BJ (cell line): ENCODE results near the gene BLCAP. TPM values are rescaled to one million over a fixed set of nuclear protein-coding genes. Genes with fewer than 3 reads are reported as not detected.

ENCODE experiments used
- CTCF ChIA-PET: fragments of 350-600 bp; formaldehyde crosslinking; extraction: SDS; loops from one replicate; lab custom pipeline; 2021; ENCODE audit warnings: antibody characterized with exemption, inconsistent platforms; lab: Yijun Ruan, JAX
- POLR2A ChIA-PET: fragments of 300-600 bp; sonication (Branson Sonifier 250); formaldehyde crosslinking; extraction: SDS; loops from one replicate; lab custom pipeline; 2021; ENCODE audit warnings: antibody characterized with exemption; lab: Charles Lee
- DNase-seq: peaks from one replicate; pipeline ENCODE4 v3.0.0-alpha.2; 2011; ENCODE audit warnings: low read depth
- H3K27me3 ChIP-seq: 2 replicates; pipeline ENCODE4 v1.6.0; 2011; ENCODE audit warnings: low read length; ENCODE audit not compliant: control insufficient read depth, insufficient read depth
- H3K36me3 ChIP-seq: 2 replicates; pipeline ENCODE4 v1.5.1; 2011; ENCODE audit warnings: low read length; ENCODE audit not compliant: control insufficient read depth, insufficient read depth
- H3K4me3 ChIP-seq: 2 replicates; pipeline ENCODE4 v1.5.1; 2011; ENCODE audit warnings: low read depth, mild to moderate bottlenecking, control low read depth, low read length
- polyA plus RNA-seq: library from polyadenylated mRNA; depleted of rRNA; stranded (reverse); fragments of >200 nt; gene quantifications from 2 replicates; pipeline ENCODE4 v1.2.3, GENCODE V29; 2011
- TF ChIP-seq, protein P1 (sequence below): IDR thresholded peaks from 2 replicates; pipeline ENCODE4 v1.5.1; 2011; ENCODE audit warnings: low read depth, mild to moderate bottlenecking, control low read depth, inconsistent platforms, low read length, moderate library complexity; ENCODE audit not compliant: insufficient read depth

The BLCAP gene
- polyA plus RNA-seq, 1 experiment = 98.7 TPM

DNA sequence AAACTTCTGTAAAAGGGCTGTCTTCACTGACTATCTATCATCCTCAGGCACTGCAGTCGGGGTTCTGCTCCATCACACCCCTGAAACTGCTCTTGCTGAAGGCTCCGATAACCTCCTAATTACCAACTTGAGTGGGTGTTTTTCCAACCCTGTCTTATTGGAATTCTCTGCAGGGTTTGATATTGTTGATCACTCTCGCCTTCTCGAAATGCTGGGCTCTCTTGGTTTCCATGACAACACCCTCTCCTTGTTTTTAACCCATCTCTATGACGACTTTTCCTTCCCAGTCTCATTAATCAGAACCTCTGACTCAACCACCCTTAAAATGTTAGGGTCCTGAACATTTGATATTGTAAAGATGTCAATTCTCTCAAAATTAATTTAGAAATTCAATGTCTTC lies 46.1 kb downstream of the BLCAP start:
- TF ChIP-seq, protein P1, sequence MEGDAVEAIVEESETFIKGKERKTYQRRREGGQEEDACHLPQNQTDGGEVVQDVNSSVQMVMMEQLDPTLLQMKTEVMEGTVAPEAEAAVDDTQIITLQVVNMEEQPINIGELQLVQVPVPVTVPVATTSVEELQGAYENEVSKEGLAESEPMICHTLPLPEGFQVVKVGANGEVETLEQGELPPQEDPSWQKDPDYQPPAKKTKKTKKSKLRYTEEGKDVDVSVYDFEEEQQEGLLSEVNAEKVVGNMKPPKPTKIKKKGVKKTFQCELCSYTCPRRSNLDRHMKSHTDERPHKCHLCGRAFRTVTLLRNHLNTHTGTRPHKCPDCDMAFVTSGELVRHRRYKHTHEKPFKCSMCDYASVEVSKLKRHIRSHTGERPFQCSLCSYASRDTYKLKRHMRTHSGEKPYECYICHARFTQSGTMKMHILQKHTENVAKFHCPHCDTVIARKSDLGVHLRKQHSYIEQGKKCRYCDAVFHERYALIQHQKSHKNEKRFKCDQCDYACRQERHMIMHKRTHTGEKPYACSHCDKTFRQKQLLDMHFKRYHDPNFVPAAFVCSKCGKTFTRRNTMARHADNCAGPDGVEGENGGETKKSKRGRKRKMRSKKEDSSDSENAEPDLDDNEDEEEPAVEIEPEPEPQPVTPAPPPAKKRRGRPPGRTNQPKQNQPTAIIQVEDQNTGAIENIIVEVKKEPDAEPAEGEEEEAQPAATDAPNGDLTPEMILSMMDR = no peak
- Histone ChIP-seq H3K27me3 (peaks cover 15% of the 10 kb centered on the region), H3K36me3 (no peaks in the 10 kb centered on the region), H3K4me3 (no peak overlapping the region)
- DNase-seq = no peak
- ChIA-PET POLR2A (no interaction called here), CTCF (no interaction called here)

DNA sequence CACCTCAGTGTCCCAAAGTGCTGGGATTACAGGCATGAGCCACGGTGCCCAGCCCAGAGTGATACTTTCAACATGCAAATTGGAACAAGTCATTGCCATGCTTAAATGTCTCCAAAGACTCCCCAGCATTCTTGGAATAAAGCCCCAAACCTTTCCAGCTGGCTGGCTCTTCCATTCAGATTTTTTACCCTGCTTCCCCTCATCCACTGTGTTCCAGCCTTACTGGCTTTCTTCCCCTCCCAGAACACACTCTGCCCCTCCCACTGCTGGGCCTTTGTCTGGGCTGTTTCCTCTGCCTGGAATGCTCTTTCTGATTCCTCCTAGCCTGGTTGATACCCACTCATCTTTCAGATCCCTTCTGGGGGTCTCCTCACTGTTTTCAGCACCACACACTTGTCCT lies 46.8 kb downstream of the BLCAP start:
- no peak overlapping the region for H3K4me3 ChIP-seq
- peaks cover 19% of the 10 kb centered on the region for H3K27me3 ChIP-seq
- TF ChIP-seq, protein P1 = no peak
- POLR2A ChIA-PET = no interaction called here
- DNase-seq = no peak
- no peaks in the 10 kb centered on the region for H3K36me3 ChIP-seq
- CTCF ChIA-PET = no interaction called here

DNA sequence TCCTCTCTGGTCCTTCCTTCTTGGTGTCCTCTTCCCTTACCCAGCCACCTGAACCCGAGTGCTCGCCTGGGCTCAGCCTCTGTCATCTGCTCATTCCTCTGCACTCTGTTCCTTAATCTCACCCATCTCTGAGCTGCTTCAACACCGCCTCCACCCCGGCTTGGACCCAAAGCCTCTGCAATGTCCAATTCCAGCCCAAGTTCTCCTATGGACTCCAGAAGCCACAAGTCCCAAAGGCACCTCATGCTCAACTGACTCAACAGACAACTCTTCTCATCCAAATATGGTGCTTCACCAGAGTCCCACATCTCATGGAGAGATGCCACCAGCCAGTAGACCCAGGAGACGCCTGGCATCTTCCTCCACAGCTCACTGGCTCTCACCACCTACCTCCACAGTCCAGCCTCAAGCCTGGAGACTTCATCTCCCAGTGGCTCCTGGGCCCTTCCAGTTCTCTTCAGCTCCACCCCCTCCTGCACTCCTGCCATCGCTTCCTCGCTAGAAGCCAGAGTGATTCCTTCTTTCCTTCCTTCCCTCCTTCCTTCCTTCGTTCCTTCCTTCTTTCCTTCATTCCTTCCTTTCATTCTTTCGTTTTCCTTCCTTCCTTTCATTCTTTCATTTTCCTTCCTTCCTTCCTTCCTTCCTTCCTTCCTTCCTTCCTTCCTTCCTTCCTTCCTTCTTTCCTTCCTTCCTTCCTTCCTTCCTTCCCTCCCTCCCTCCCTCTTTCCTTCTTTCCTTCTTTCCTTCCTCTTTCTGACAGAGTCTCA lies 47.6 kb downstream of the BLCAP start:
- Histone ChIP-seq H3K4me3 (no peak overlapping the region), H3K27me3 (peaks cover 22% of the 10 kb centered on the region), H3K36me3 (no peaks in the 10 kb centered on the region)
- POLR2A ChIA-PET = no interaction called here
- CTCF ChIA-PET = no interaction called here
- TF ChIP-seq, protein P1 = no peak
- no peak for DNase-seq

DNA sequence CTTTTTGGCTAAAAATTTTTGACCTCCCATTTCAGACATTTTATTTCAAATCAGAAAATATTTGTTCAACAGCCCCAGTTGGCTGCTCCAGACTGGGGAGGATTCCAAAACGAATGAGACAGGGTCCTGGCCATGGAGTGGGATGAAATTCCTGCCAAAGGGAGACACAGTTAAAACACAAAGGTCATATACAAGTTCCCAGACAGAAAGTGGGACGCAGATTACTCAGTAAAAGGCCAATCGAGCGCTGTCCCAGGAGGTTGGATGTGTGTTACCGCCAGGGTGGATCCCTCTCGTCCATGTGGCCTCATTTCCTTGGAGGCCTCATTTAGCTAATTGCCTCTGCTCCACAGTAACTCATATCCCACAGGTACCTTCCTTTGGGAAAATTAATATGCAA lies 48.4 kb downstream of the BLCAP start:
- POLR2A ChIA-PET = no interaction called here
- H3K36me3 ChIP-seq = no peaks in the 10 kb centered on the region
- peaks cover 26% of the 10 kb centered on the region for H3K27me3 ChIP-seq
- TF ChIP-seq, protein P1 = no peak
- no peak for DNase-seq
- CTCF ChIA-PET = no interaction called here
- H3K4me3 ChIP-seq = no peak overlapping the region

DNA sequence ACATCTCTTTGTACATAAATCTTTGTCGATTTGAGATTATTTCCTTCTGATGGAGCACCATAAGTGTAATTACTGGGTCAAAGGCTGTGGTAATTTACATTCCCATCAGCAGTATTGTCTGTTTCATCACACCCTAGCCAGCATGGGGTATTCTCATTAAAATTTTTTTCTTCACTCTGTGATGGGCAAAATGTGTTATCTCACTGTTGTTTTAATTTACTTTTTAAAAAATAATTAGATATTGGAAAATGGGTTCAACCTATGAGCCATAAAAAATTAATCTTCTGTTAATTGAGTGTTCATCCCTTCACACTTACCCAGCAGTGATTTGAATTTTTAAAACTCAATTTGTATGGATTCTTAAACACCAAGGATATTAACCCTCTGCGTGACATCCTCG lies 50.6 kb downstream of the BLCAP start:
- DNase-seq = no peak
- CTCF ChIA-PET = interaction anchor here (1.2 kb wide), 1 partner anchor 36 kb away, joined by 4 read pairs; no protein-coding TSS in a partner anchor
- POLR2A ChIA-PET = no interaction called here
- TF ChIP-seq, protein P1 = no peak
- H3K36me3 ChIP-seq = no peaks in the 10 kb centered on the region
- H3K27me3 ChIP-seq = peaks cover 29% of the 10 kb centered on the region
- H3K4me3 ChIP-seq = no peak overlapping the region
